PFSK-1 (cell line): ENCODE measurements around the gene SNAP29.

ENCODE experiments used
- FOXP2 ChIP-seq: optimal IDR thresholded peaks from 2 replicates; pipeline ENCODE3; 2011; ENCODE audit warnings: borderline replicate concordance, control low read depth, inconsistent platforms; ENCODE audit not compliant: insufficient read depth; ENCODE audit errors: extremely low read length, extremely low read depth
- POLR2AphosphoS5 ChIP-seq: IDR thresholded peaks from 2 replicates; pipeline ENCODE4 v1.6.1; 2012; ENCODE audit warnings: low read depth, mild to moderate bottlenecking, control low read depth, low read length, moderate library complexity
- REST ChIP-seq, 2 experiments: IDR thresholded peaks; 2 replicates each; pipeline versions ENCODE4 v1.6.1 to v1.8.0; 2011 to 2012; ENCODE audit warnings: low read depth in 2 of 2, low read length in 2 of 2, control low read depth in 1 of 2, inconsistent platforms in 1 of 2, mild to moderate bottlenecking in 1 of 2, moderate library complexity in 1 of 2; ENCODE audit not compliant: insufficient read depth in 1 of 2
- SIN3A ChIP-seq: IDR thresholded peaks from 2 replicates; pipeline ENCODE4 v1.6.1; 2012; ENCODE audit warnings: mild to moderate bottlenecking, low read length, moderate library complexity, borderline replicate concordance; ENCODE audit not compliant: insufficient read depth
- TAF1 ChIP-seq: IDR thresholded peaks from 2 replicates; pipeline ENCODE4 v1.6.1; 2012; ENCODE audit warnings: low read length, control low read depth, borderline replicate concordance; ENCODE audit not compliant: insufficient read depth

DNA sequence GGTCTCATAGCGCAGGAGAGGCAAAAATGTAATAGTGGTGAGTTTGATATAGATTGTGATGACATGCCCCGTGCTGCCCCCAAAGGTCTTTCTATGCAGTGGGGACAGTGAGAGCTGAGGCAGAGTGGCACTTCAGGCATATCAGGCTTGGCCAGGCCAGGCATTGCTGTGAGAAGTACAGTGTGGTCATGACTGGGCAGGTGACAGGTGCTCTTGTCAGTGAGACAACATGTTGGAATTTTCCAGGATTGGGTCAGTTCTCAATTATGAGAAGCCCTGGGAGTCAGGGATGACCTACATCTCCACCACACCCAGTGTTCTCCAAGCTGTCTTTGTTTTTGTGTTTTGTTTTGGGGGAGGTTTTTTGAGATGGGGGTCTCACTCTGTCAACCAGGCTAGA lies 3.7 kb downstream of the SNAP29 start:
- no peak for TF ChIP-seq POLR2AphosphoS5
- no peak for TF ChIP-seq REST (IDR thresholded peaks at IDR 0.05; ENCODE audit: insufficient read depth in 1 of 2, low read depth in 2 of 2, low read length in 2 of 2)
- TF ChIP-seq TAF1 = no peak
- TF ChIP-seq SIN3A = no peak
- TF ChIP-seq FOXP2 = no peak
